Measurements from ENCODE around the gene DSC2. TPM values are rescaled to one million over a fixed set of nuclear protein-coding genes. Genes with fewer than 3 reads are reported as not detected.
"Not testable (repeated sequence)": the region's sequence is repeated elsewhere in the genome, so short reads cannot be mapped to it uniquely, and the experiment has no call there.

Gene DSC2
- total RNA-seq = not detected
- not detected for polyA plus RNA-seq
- total RNA-seq = 0 to 0.69 (median 0) reads per million in 6 experiments

DNA sequence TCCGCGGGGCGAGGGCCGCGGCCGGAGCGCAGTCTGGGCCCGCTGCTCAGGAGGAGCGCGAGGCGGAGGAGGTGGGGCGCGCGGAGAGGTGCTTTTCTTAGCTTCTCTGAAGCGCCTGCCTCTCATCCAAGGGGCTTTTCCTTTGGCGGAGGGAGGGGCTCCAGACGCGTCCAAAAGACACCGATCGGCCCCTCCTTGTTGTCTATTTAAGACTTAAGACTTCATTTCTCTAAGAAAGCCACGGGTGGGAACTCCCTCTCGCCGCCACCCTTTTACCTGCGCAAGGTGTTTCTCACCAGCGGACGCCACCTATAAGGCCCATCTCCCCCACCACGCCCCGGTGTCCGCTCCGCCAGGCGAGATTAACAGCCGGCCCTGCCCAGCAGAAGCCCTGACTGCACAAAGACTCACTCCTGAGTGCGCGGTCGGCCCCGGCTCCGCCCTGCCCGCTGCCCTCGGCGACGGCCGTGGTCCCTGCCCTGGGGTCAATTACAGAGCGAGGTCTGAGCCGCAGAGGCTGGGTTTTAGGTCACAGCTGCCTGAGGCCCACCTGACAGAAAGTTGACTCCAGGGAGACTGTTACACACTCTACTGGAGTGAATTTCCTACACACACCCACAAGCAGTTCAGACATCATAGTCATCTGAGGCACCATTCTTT lies at the start of gene DSC2:
Gene DSC2, minus strand, starts transcription at position 397 of the 660 bp plus-strand sequence. CDS start 450 bp downstream, outside the sequence.
- peaks cover 0 to 5% (median 1%) of the 10 kb centered on the region in 4 donors for H3K4me1 Mint-ChIP-seq
- ATAC-seq = peak; percentile 20 to 42
- peaks cover 0 to 16% (median 0%) of the 10 kb centered on the region in 3 donors for H3K36me3 Mint-ChIP-seq
- DNase-seq = no peak
- peak within 1 kb of the TSS in 7 of 10 donors; percentile 26 to 82 (median 42) for H3K4me3 Mint-ChIP-seq
- H3K9me3 Mint-ChIP-seq = peaks cover 0 to 24% (median 3%) of the 10 kb centered on the region in 9 donors
- H3K27me3 Mint-ChIP-seq = peaks cover 20 to 46% (median 32%) of the 10 kb centered on the region in 5 donors
- POLR2A ChIA-PET = no interaction called here
- no peak within 1 kb of the TSS for H3K27ac Mint-ChIP-seq

- H3K4me3 Mint-ChIP-seq = no peak overlapping the region
- peaks cover 0 to 1% (median 0%) of the 10 kb centered on the region in 5 donors for H3K27me3 Mint-ChIP-seq
- POLR2A ChIA-PET = no interaction called here
- DNase-seq (no peak), ATAC-seq (no peak)
- peaks cover 0 to 17% (median 6%) of the 10 kb centered on the region in 9 donors for H3K9me3 Mint-ChIP-seq
- H3K36me3 Mint-ChIP-seq = peaks cover 8 to 40% (median 9%) of the 10 kb centered on the region in 3 donors
- H3K4me1 Mint-ChIP-seq = peaks cover 0 to 4% (median under 1%) of the 10 kb centered on the region in 4 donors
- H3K27ac Mint-ChIP-seq = no peak overlapping the region
Observed at GRCh38 chr18:31149351-31149750, 47.1 kb upstream of the DSC2 start.

- no peak overlapping the region for H3K4me3 Mint-ChIP-seq
- H3K27me3 Mint-ChIP-seq = peaks cover 0 to 1% (median 0%) of the 10 kb centered on the region in 5 donors
- H3K36me3 Mint-ChIP-seq = peaks cover 8 to 37% (median 9%) of the 10 kb centered on the region in 3 donors
- H3K9me3 Mint-ChIP-seq = peaks cover 0 to 15% (median 6%) of the 10 kb centered on the region in 9 donors
- H3K27ac Mint-ChIP-seq = no peak overlapping the region
- peaks cover 0 to 2% (median under 1%) of the 10 kb centered on the region in 4 donors for H3K4me1 Mint-ChIP-seq
- ATAC-seq (no peak), DNase-seq (no peak)
- POLR2A ChIA-PET = no interaction called here
Observed at GRCh38 chr18:31148600-31148999, 46.4 kb upstream of the DSC2 start.

DNA sequence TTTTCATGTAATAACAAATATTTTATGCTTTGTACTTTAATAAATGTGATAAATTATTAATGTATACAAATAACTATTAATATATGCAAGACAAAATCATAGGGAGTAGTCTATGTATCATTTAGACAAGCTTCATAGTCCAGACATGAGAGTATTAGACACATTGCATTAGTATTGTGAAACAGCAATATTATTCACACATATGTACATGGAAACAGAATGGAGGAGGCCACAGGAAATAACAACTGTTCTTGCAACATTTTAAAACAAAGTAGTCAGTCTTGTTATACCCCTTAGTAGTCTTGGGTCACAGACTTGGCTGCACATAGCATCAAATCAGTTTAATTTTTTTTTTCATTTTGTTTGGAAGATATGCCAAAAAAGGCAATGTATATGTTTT lies 44.6 kb upstream of the DSC2 start:
- POLR2A ChIA-PET = no interaction called here
- Mint-ChIP-seq H3K36me3 (peaks cover 8 to 38% (median 9%) of the 10 kb centered on the region in 3 donors), H3K4me3 (no peak overlapping the region), H3K9me3 (peaks cover 0 to 15% (median 4%) of the 10 kb centered on the region in 9 donors), H3K4me1 (peaks cover 0 to 2% (median 0%) of the 10 kb centered on the region in 4 donors), H3K27ac (no peak overlapping the region), H3K27me3 (peaks cover 0 to 1% (median 0%) of the 10 kb centered on the region in 5 donors)
- ATAC-seq (no peak), DNase-seq (no peak)

- DNase-seq = no peak
- POLR2A ChIA-PET = no interaction called here
- no peak for ATAC-seq
- H3K27me3 Mint-ChIP-seq = peaks cover 0 to 1% (median 0%) of the 10 kb centered on the region in 5 donors
- H3K4me3 Mint-ChIP-seq = no peak overlapping the region
- H3K27ac Mint-ChIP-seq = no peak overlapping the region
- H3K4me1 Mint-ChIP-seq = peaks cover 0 to 2% (median 0%) of the 10 kb centered on the region in 4 donors
- H3K9me3 Mint-ChIP-seq = peaks cover 0 to 14% (median 2%) of the 10 kb centered on the region in 9 donors
- peaks cover 8 to 50% (median 8%) of the 10 kb centered on the region in 3 donors for H3K36me3 Mint-ChIP-seq
Observed at GRCh38 chr18:31143025-31143424, 40.8 kb upstream of the DSC2 start.

DNA sequence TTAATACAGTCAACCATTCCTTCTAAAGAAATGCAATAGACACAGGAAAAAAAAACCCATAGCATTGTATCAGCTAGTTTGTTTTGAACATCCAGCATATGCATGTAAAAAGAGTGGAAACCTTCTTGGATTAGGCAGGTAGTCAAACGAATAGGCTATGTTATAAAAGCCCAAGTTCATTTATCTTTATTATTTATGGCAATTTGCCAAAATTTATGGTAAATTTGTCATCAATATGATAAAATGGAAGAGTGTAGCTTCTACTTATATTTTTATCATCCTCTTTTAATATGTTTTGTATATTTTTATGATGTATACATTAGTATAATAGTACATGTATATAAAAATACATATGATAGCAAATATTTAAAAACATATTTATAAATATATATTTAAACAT lies 36.5 kb upstream of the DSC2 start:
- ATAC-seq = no peak
- POLR2A ChIA-PET = no interaction called here
- peaks cover 0 to 44% (median 0%) of the 10 kb centered on the region in 3 donors for H3K36me3 Mint-ChIP-seq

DNA sequence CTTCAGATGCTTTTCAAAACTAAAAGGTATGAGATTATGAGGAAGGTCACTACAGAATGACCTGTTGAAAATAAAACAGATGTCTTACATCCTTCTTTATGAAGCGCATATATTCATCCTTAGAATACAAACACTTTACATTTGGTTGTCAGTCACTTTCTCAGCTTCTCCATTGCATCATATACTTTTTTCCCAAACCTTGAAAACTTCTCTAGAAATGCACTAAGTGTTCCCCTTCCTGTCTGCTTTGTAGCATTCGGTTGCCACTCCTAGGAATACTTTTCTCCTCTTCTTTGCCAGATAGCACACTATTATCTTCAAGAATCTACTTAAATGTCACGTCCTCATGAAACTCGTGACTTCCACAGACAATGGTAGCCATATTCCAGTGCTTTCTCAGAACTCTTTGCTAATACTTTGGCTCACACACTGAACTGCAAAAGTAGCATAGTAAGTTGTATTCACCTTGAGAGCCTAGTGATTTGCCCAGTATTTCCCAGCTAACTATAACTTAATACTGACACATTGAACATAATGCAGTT lies 32.8 kb upstream of the DSC2 start:
- Mint-ChIP-seq H3K27me3 (no peaks in the 10 kb centered on the region), H3K4me1 (no peaks in the 10 kb centered on the region), H3K27ac (no peak overlapping the region), H3K36me3 (peaks cover 0 to 51% (median 1%) of the 10 kb centered on the region in 3 donors), H3K9me3 (peaks cover 0 to 2% (median 0%) of the 10 kb centered on the region in 9 donors), H3K4me3 (no peak overlapping the region)
- ATAC-seq = no peak
- POLR2A ChIA-PET = no interaction called here
- DNase-seq = no peak

More for the DNA sequence above, 36.5 kb upstream of the DSC2 start:
- Mint-ChIP-seq H3K4me3 (no peak overlapping the region), H3K4me1 (no peaks in the 10 kb centered on the region), H3K27ac (no peak overlapping the region), H3K27me3 (no peaks in the 10 kb centered on the region), H3K9me3 (peaks cover 0 to 3% (median 0%) of the 10 kb centered on the region in 9 donors)
- no peak for DNase-seq

GRCh38 chr18:31129398-31130115 lies 27.3 kb upstream of the DSC2 start:
- Mint-ChIP-seq H3K36me3 (peaks cover 0 to 30% (median 1%) of the 10 kb centered on the region in 3 donors), H3K4me3 (no peak overlapping the region), H3K27ac (peak overlapping the region in 1 of 10 donors; percentile 22), H3K4me1 (peaks cover 0 to 4% (median 0%) of the 10 kb centered on the region in 4 donors), H3K9me3 (peaks cover 0 to 6% (median 0%) of the 10 kb centered on the region in 9 donors), H3K27me3 (no peaks in the 10 kb centered on the region)
- ATAC-seq = no peak
- DNase-seq = no peak
- POLR2A ChIA-PET = no interaction called here

GRCh38 chr18:31125878-31126277 lies 23.7 kb upstream of the DSC2 start:
- H3K9me3 Mint-ChIP-seq = peaks cover 0 to 6% (median 0%) of the 10 kb centered on the region in 9 donors
- H3K4me1 Mint-ChIP-seq = peaks cover 0 to 4% (median 0%) of the 10 kb centered on the region in 4 donors
- H3K4me3 Mint-ChIP-seq = no peak overlapping the region
- H3K36me3 Mint-ChIP-seq = peaks cover 0 to 10% (median 0%) of the 10 kb centered on the region in 3 donors
- ATAC-seq = no peak
- DNase-seq = no peak
- POLR2A ChIA-PET = no interaction called here
- no peak overlapping the region for H3K27ac Mint-ChIP-seq
- no peaks in the 10 kb centered on the region for H3K27me3 Mint-ChIP-seq

GRCh38 chr18:31123125-31123524 lies 20.9 kb upstream of the DSC2 start:
- H3K4me1 Mint-ChIP-seq, H3K27me3 Mint-ChIP-seq, ATAC-seq, H3K36me3 Mint-ChIP-seq, DNase-seq, POLR2A ChIA-PET, H3K4me3 Mint-ChIP-seq, H3K9me3 Mint-ChIP-seq, H3K27ac Mint-ChIP-seq: not testable (repeated sequence)

- H3K4me1 Mint-ChIP-seq = no peaks in the 10 kb centered on the region
- no peaks in the 10 kb centered on the region for H3K27me3 Mint-ChIP-seq
- DNase-seq (no peak), ATAC-seq (no peak)
- H3K9me3 Mint-ChIP-seq = peaks cover 0 to 12% (median 3%) of the 10 kb centered on the region in 9 donors
- H3K36me3 Mint-ChIP-seq = no peaks in the 10 kb centered on the region
- H3K27ac Mint-ChIP-seq = no peak overlapping the region
- no peak overlapping the region for H3K4me3 Mint-ChIP-seq
- POLR2A ChIA-PET = no interaction called here
Observed at GRCh38 chr18:31120594-31120993, 18.4 kb upstream of the DSC2 start.

DNA sequence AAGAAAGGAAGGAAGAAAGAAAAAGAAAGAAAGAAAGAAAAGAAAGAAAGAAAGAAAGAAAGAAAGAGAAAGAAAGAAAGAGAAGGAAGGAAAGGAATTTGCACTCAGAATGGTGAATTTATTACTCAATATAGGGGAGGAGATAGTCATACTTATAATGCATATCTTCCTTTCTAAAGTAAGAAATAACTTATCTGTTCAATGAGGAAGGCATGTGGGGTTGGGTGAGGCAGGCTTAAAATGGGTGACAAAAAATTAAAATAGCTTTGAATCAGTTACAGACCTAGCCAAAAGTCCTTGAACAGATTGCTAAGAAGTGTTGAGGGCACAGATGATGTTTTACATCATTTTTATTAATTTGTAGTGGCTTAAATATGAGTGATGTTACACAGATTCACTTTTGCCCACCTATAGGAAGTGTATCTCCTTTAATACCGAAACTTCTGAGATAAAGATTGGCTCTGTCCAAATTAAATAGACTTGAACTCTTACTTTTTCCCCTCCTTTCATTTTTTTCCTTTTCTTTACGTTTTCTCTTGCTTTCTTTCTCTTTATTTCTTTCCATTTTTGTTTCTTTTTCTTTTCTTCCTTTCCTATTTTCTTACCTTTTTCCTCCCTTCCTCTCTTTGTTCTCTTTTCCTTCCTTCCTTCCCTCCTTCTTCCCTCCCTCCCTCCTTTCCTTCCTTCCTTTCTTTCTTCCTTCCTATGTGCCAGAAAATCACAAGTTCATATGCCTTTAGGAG lies 14.8 kb upstream of the DSC2 start:
- no peak for DNase-seq
- no peak for ATAC-seq
- POLR2A ChIA-PET = no interaction called here
- H3K27me3 Mint-ChIP-seq = no peaks in the 10 kb centered on the region
- no peaks in the 10 kb centered on the region for H3K36me3 Mint-ChIP-seq
- H3K4me1 Mint-ChIP-seq = no peaks in the 10 kb centered on the region
- H3K4me3 Mint-ChIP-seq = peak overlapping the region in 1 of 10 donors; percentile 6
- H3K27ac Mint-ChIP-seq = no peak overlapping the region
- peaks cover 0 to 14% (median 3%) of the 10 kb centered on the region in 9 donors for H3K9me3 Mint-ChIP-seq
